Measurements from ENCODE around the gene SEMA3G.

Gene SEMA3G

GRCh38 chr3:52400275-52400793 lies 44.6 kb downstream of the SEMA3G start:
- Histone ChIP-seq H3K4me1 (ENCODE audit: insufficient read depth, low read length) (no peaks in the 10 kb centered on the region), H3K36me3 (ENCODE audit: insufficient read depth, low read length) (peaks cover 54% of the 10 kb centered on the region), H3K9me3 (ENCODE audit: insufficient read depth, low read length, severe bottlenecking) (no peaks in the 10 kb centered on the region), H3K27me3 (ENCODE audit: insufficient read depth, low read length, poor library complexity) (no peaks in the 10 kb centered on the region), H3K4me2 (ENCODE audit: insufficient read depth, low read length) (no peak overlapping the region), H4K20me1 (ENCODE audit: insufficient read depth, low read length) (peaks cover 29% of the 10 kb centered on the region), H3K27ac (ENCODE audit: low read length) (no peak overlapping the region), H3K9ac (ENCODE audit: low read depth, low read length) (no peak overlapping the region), H3K4me3 (ENCODE audit: low read depth in 1 of 2, low read length in 2 of 2) (no peak overlapping the region), H2AFZ (ENCODE audit: low read depth, low read length) (no peak overlapping the region), H3K79me2 (ENCODE audit: insufficient read depth, low read length) (no peaks in the 10 kb centered on the region)
- ATAC-seq (ENCODE audit: insufficient read depth, low read depth) (no peak; the same call in 2 of the 3 replicates), DNase-seq (no peak)
- TF ChIP-seq CTCF (IDR thresholded peaks at IDR 0.05; ENCODE audit: borderline replicate concordance, extremely low read depth, low read length, poor library complexity, severe bottlenecking): no peak

DNA sequence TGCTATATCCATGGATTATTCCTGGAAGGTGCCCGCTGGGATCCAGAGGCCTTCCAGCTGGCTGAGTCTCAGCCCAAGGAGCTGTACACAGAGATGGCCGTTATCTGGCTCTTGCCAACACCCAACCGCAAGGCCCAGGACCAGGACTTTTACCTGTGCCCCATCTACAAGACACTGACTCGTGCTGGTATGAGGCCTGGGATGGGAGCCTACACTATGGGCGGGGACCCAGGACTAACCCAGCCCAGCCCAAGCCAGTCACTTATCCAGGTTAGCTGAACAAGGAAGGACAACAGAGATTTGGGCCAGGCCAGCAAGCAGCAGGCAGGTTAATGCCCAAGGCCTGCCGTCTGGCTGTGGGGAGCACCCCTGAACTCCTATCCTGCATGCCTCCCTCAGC lies 45.3 kb downstream of the SEMA3G start:
- no peak overlapping the region for H3K27ac ChIP-seq (ENCODE audit: low read length)
- TF ChIP-seq CTCF (IDR thresholded peaks at IDR 0.05; ENCODE audit: borderline replicate concordance, extremely low read depth, low read length, poor library complexity, severe bottlenecking) (no peak), EZH2 (IDR thresholded peaks at IDR 0.05; ENCODE audit: borderline replicate concordance, low read depth, low read length, severe bottlenecking) (no peak)
- H3K36me3 ChIP-seq (ENCODE audit: insufficient read depth, low read length): peaks cover 46% of the 10 kb centered on the region

DNA sequence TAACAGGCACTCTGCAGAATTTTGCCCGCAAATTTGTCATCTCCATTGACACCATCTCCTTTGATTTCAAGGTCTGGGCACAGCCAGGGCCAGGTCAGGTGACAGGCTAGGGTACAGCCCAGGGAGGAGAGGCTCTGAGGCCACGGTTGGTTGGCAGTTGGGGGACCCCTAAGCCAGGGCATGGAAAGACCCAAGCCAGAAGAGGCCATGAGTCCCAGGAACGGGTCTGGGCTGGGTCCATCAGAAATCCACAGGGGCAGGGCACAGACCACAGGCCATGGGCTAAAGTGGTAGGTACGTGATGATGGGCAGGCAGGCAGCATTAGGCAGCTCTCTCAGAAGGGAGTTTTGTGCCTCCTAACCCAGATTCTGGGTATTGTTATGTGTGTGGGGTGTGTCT lies 45.8 kb downstream of the SEMA3G start:
- H3K27ac ChIP-seq (ENCODE audit: low read length): no peak overlapping the region
- ATAC-seq (ENCODE audit: insufficient read depth, low read depth): no peak
- H3K9me3 ChIP-seq (ENCODE audit: insufficient read depth, low read length, severe bottlenecking): no peaks in the 10 kb centered on the region
- H3K36me3 ChIP-seq (ENCODE audit: insufficient read depth, low read length): peaks cover 42% of the 10 kb centered on the region
- no peaks in the 10 kb centered on the region for H3K79me2 ChIP-seq (ENCODE audit: insufficient read depth, low read length)
- H3K27me3 ChIP-seq (ENCODE audit: insufficient read depth, low read length, poor library complexity): no peaks in the 10 kb centered on the region
- TF ChIP-seq EZH2 (IDR thresholded peaks at IDR 0.05; ENCODE audit: borderline replicate concordance, low read depth, low read length, severe bottlenecking): no peak
- TF ChIP-seq CTCF (IDR thresholded peaks at IDR 0.05; ENCODE audit: borderline replicate concordance, extremely low read depth, low read length, poor library complexity, severe bottlenecking): no peak
- no peak overlapping the region for H2AFZ ChIP-seq (ENCODE audit: low read depth, low read length)
- no peak overlapping the region for H3K9ac ChIP-seq (ENCODE audit: low read depth, low read length)
- H3K4me2 ChIP-seq (ENCODE audit: insufficient read depth, low read length): no peak overlapping the region
- H3K4me1 ChIP-seq (ENCODE audit: insufficient read depth, low read length): no peaks in the 10 kb centered on the region
- H3K4me3 ChIP-seq (ENCODE audit: low read depth in 1 of 2, low read length in 2 of 2): no peak overlapping the region
- no peak for DNase-seq
- H4K20me1 ChIP-seq (ENCODE audit: insufficient read depth, low read length): peaks cover 19% of the 10 kb centered on the region

More for the DNA sequence above, 45.3 kb downstream of the SEMA3G start:
- Histone ChIP-seq H3K4me3 (ENCODE audit: low read depth in 1 of 2, low read length in 2 of 2) (no peak overlapping the region), H3K9me3 (ENCODE audit: insufficient read depth, low read length, severe bottlenecking) (no peaks in the 10 kb centered on the region), H3K4me1 (ENCODE audit: insufficient read depth, low read length) (no peaks in the 10 kb centered on the region), H3K27me3 (ENCODE audit: insufficient read depth, low read length, poor library complexity) (no peaks in the 10 kb centered on the region), H3K9ac (ENCODE audit: low read depth, low read length) (no peak overlapping the region), H3K4me2 (ENCODE audit: insufficient read depth, low read length) (no peak overlapping the region), H4K20me1 (ENCODE audit: insufficient read depth, low read length) (peaks cover 23% of the 10 kb centered on the region), H2AFZ (ENCODE audit: low read depth, low read length) (no peak overlapping the region), H3K79me2 (ENCODE audit: insufficient read depth, low read length) (no peaks in the 10 kb centered on the region)
- ATAC-seq (ENCODE audit: insufficient read depth, low read depth) (no peak), DNase-seq (no peak)

- H3K4me2 ChIP-seq (ENCODE audit: insufficient read depth, low read length): no peak overlapping the region
- peaks cover 37% of the 10 kb centered on the region for H3K36me3 ChIP-seq (ENCODE audit: insufficient read depth, low read length)
- no peaks in the 10 kb centered on the region for H3K27me3 ChIP-seq (ENCODE audit: insufficient read depth, low read length, poor library complexity)
- no peak overlapping the region for H2AFZ ChIP-seq (ENCODE audit: low read depth, low read length)
- no peak overlapping the region for H3K9ac ChIP-seq (ENCODE audit: low read depth, low read length)
- ATAC-seq (ENCODE audit: insufficient read depth, low read depth) (no peak), DNase-seq (no peak)
- no peaks in the 10 kb centered on the region for H3K9me3 ChIP-seq (ENCODE audit: insufficient read depth, low read length, severe bottlenecking)
- peaks cover 14% of the 10 kb centered on the region for H4K20me1 ChIP-seq (ENCODE audit: insufficient read depth, low read length)
- no peak overlapping the region for H3K27ac ChIP-seq (ENCODE audit: low read length)
- no peaks in the 10 kb centered on the region for H3K4me1 ChIP-seq (ENCODE audit: insufficient read depth, low read length)
- TF ChIP-seq EZH2 (IDR thresholded peaks at IDR 0.05; ENCODE audit: borderline replicate concordance, low read depth, low read length, severe bottlenecking) (no peak), CTCF (IDR thresholded peaks at IDR 0.05; ENCODE audit: borderline replicate concordance, extremely low read depth, low read length, poor library complexity, severe bottlenecking) (no peak)
- H3K4me3 ChIP-seq (ENCODE audit: low read depth in 1 of 2, low read length in 2 of 2): no peak overlapping the region
- H3K79me2 ChIP-seq (ENCODE audit: insufficient read depth, low read length): no peaks in the 10 kb centered on the region
These were observed 46.2 kb downstream of the SEMA3G start for GRCh38 chr3:52398670-52399081.
